ENCODE results near the gene DTNB. TPM values are rescaled to one million over a fixed set of nuclear protein-coding genes. Genes with fewer than 3 reads are reported as not detected.

The DTNB gene
- total and polyA plus RNA-seq, 10 of the 15 experiments (the other 5 are each of a cell fraction or from before 2014, with no cell fraction given) = 4.5 to 30.6 (median 11.9) TPM

DNA sequence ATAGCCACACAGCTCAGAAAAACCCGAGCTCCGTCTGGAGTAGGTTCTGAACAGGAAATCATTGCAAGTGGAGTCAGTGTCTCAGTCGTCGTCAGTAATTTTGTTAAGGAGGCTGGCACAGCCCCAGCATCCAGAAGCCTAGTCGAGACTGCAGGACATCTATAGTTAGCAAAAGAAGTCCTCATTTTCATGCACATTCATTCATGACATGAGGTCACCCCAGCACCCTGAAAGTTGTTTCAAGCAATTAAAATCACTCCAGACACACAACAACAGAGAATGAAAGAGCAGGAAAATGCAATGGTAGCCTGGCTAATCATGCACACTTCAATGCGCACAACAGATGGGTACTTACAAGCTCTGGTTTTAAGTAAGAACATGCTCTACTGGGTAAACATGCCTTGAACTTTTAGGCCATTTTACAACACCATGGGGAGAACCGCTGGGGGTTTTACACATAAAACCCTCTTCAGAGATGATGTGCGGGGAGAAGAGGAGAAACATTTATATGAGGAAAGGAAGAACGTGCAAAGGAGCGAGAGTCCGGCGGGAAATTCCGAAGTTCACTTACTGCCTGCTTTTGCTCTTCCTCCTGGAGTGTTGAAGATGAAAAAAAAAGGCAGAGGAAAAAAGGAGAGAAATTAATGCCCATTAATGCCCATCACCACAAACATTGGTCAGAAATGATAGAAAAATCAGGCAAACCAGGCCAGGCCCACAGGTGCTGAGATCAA, 254.3 kb downstream of the DTNB start (continued):
- TF ChIP-seq, protein P1, sequence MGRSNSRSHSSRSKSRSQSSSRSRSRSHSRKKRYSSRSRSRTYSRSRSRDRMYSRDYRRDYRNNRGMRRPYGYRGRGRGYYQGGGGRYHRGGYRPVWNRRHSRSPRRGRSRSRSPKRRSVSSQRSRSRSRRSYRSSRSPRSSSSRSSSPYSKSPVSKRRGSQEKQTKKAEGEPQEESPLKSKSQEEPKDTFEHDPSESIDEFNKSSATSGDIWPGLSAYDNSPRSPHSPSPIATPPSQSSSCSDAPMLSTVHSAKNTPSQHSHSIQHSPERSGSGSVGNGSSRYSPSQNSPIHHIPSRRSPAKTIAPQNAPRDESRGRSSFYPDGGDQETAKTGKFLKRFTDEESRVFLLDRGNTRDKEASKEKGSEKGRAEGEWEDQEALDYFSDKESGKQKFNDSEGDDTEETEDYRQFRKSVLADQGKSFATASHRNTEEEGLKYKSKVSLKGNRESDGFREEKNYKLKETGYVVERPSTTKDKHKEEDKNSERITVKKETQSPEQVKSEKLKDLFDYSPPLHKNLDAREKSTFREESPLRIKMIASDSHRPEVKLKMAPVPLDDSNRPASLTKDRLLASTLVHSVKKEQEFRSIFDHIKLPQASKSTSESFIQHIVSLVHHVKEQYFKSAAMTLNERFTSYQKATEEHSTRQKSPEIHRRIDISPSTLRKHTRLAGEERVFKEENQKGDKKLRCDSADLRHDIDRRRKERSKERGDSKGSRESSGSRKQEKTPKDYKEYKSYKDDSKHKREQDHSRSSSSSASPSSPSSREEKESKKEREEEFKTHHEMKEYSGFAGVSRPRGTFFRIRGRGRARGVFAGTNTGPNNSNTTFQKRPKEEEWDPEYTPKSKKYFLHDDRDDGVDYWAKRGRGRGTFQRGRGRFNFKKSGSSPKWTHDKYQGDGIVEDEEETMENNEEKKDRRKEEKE (IDR thresholded peaks at IDR 0.05) = no peak
- TF ChIP-seq ZBED1 (IDR thresholded peaks at IDR 0.05; ENCODE audit: borderline replicate concordance) (peak; percentile 96), CREM (IDR thresholded peaks at IDR 0.05; ENCODE audit: low read depth) (peak; percentile 78; the same call in 1 of the 2 replicates), RB1 (IDR thresholded peaks at IDR 0.05; ENCODE audit: borderline replicate concordance) (peak; percentile 47; the same call in 1 of the 2 replicates), BCL11A (IDR thresholded peaks at IDR 0.05; ENCODE audit: low read depth, low read length) (peak; percentile 83), MTA3 (IDR thresholded peaks at IDR 0.05; ENCODE audit: borderline replicate concordance, low read length) (peak; percentile 59), ZNF217 (IDR thresholded peaks at IDR 0.05) (no peak), TAF1 (IDR thresholded peaks at IDR 0.05; ENCODE audit: borderline replicate concordance, low read depth, low read length) (peak; percentile 59; the same call in 1 of the 2 replicates), POLR2AphosphoS2 (IDR thresholded peaks at IDR 0.05; ENCODE audit: low read depth, low read length) (0 out of 2 replicates have a peak, but pooled peaks have one; percentile 47), YY1 (IDR thresholded peaks at IDR 0.05; ENCODE audit: low read depth, low read length) (peak; percentile 25; the same call in 1 of the 2 replicates), POLR2A (IDR thresholded peaks at IDR 0.05; ENCODE audit: low read depth, low read length) (peak; percentile 56), EED (IDR thresholded peaks at IDR 0.05; ENCODE audit: low read depth) (peak; percentile 19; the same call in 1 of the 2 replicates), NR2C2 (IDR thresholded peaks at IDR 0.05; ENCODE audit: borderline replicate concordance, control insufficient read depth, insufficient read length, low read depth) (no peak)
- TF ChIP-seq, protein P2, sequence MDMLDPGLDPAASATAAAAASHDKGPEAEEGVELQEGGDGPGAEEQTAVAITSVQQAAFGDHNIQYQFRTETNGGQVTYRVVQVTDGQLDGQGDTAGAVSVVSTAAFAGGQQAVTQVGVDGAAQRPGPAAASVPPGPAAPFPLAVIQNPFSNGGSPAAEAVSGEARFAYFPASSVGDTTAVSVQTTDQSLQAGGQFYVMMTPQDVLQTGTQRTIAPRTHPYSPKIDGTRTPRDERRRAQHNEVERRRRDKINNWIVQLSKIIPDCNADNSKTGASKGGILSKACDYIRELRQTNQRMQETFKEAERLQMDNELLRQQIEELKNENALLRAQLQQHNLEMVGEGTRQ (IDR thresholded peaks at IDR 0.05; ENCODE audit: borderline replicate concordance, low read depth, low read length) = no peak
- TF ChIP-seq, protein P3, sequence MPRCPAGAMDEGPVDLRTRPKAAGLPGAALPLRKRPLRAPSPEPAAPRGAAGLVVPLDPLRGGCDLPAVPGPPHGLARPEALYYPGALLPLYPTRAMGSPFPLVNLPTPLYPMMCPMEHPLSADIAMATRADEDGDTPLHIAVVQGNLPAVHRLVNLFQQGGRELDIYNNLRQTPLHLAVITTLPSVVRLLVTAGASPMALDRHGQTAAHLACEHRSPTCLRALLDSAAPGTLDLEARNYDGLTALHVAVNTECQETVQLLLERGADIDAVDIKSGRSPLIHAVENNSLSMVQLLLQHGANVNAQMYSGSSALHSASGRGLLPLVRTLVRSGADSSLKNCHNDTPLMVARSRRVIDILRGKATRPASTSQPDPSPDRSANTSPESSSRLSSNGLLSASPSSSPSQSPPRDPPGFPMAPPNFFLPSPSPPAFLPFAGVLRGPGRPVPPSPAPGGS (IDR thresholded peaks at IDR 0.05; ENCODE audit: borderline replicate concordance, insufficient read depth, low read depth, low read length, poor library complexity, severe bottlenecking) = peak; percentile 63

All from GM12878 (cell line).